ENCODE measurements around the gene MIGA2. TPM values are rescaled to one million over a fixed set of nuclear protein-coding genes. Genes with fewer than 3 reads are reported as not detected.

MIGA2 gene
- total RNA-seq, 1 donor from 2014 or later, result 22.1 TPM

- ATAC-seq (no peak), DNase-seq (ENCODE audit: low spot score) (no peak)
These were observed 26.0 kb upstream of the MIGA2 start for GRCh38 chr9:129010267-129010975.

- ATAC-seq (no peak), DNase-seq (ENCODE audit: low spot score) (no peak)
These were observed 25.3 kb upstream of the MIGA2 start for GRCh38 chr9:129011170-129011569.

- ATAC-seq (no peak), DNase-seq (ENCODE audit: low spot score) (no peak)
These were observed 24.7 kb upstream of the MIGA2 start for GRCh38 chr9:129011761-129012181.

- DNase-seq (ENCODE audit: low spot score), result no peak
- ATAC-seq, result no peak
These were observed 24.1 kb upstream of the MIGA2 start for GRCh38 chr9:129012343-129012742.

- DNase-seq (ENCODE audit: low spot score) (no peak), ATAC-seq (no peak)
These were observed 23.5 kb upstream of the MIGA2 start for GRCh38 chr9:129012893-129013448.

- ATAC-seq, result peak; percentile 73
These were observed 22.8 kb upstream of the MIGA2 start for GRCh38 chr9:129013674-129014073.

GRCh38 chr9:129014124-129014523 lies 22.3 kb upstream of the MIGA2 start:
- DNase-seq (ENCODE audit: low spot score) (no peak), ATAC-seq (no peak)

More at GRCh38 chr9:129013674-129014073, 22.8 kb upstream of the MIGA2 start:
- DNase-seq (ENCODE audit: low spot score), result no peak

- no peak for DNase-seq (ENCODE audit: low spot score)
- ATAC-seq, result no peak
These were observed 21.8 kb upstream of the MIGA2 start for GRCh38 chr9:129014608-129015007.

GRCh38 chr9:129021091-129021490 lies 15.3 kb upstream of the MIGA2 start:
- no peak for DNase-seq (ENCODE audit: low spot score)
- no peak for ATAC-seq

- DNase-seq (ENCODE audit: low spot score), result no peak
- no peak for ATAC-seq
These were observed 14.4 kb upstream of the MIGA2 start for GRCh38 chr9:129022037-129022436.

GRCh38 chr9:129023036-129023907 lies 13.2 kb upstream of the MIGA2 start:
- ATAC-seq (no peak), DNase-seq (ENCODE audit: low spot score) (no peak)

GRCh38 chr9:129023908-129024233 lies 12.6 kb upstream of the MIGA2 start:
- ATAC-seq (no peak), DNase-seq (ENCODE audit: low spot score) (no peak)

GRCh38 chr9:129026442-129027223 lies 9.8 kb upstream of the MIGA2 start:
- no peak for DNase-seq (ENCODE audit: low spot score)
- no peak for ATAC-seq

- ATAC-seq, result no peak
- no peak for DNase-seq (ENCODE audit: low spot score)
These were observed 9.2 kb upstream of the MIGA2 start for GRCh38 chr9:129027224-129027684.

GRCh38 chr9:129027685-129028191 lies 8.7 kb upstream of the MIGA2 start:
- no peak for DNase-seq (ENCODE audit: low spot score)
- peak; percentile 16 for ATAC-seq

GRCh38 chr9:129028192-129028966 lies 8.0 kb upstream of the MIGA2 start, which contains the start of gene SH3GLB2:
Gene SH3GLB2 (minus strand): TSS chr9:129028331. CDS start chr9:129028154, 177 bp downstream.
- ATAC-seq (peak; percentile 95), DNase-seq (ENCODE audit: low spot score) (peak; percentile 97)

GRCh38 chr9:129030191-129030590 lies 6.2 kb upstream of the MIGA2 start:
- ATAC-seq, result no peak
- no peak for DNase-seq (ENCODE audit: low spot score)

GRCh38 chr9:129031514-129031913 lies 4.9 kb upstream of the MIGA2 start:
- DNase-seq (ENCODE audit: low spot score), result no peak
- no peak for ATAC-seq

GRCh38 chr9:129032541-129033159 lies 3.8 kb upstream of the MIGA2 start:
- ATAC-seq, result no peak
- DNase-seq (ENCODE audit: low spot score), result no peak

Data from left lobe of liver (tissue), 2 donors.